ENCODE results near the gene DOCK4. TPM values are rescaled to one million over a fixed set of nuclear protein-coding genes. Genes with fewer than 3 reads are reported as not detected.

DOCK4 gene
- total RNA-seq, 1 experiment from 2014 or later: 4.9 TPM

- no CpG with 5 or more reads among the region's 7 CpGs for WGBS (ENCODE audit: extremely low coverage, insufficient read length, low lambda C conversion rate)
- H2BK20ac ChIP-seq (ENCODE audit: low read depth, low read length, poor library complexity, severe bottlenecking): no peak overlapping the region
- TF ChIP-seq CTCF (conservative IDR thresholded peaks at IDR 0.05): no peak
Observed at GRCh38 chr7:111690364-111691111, 515.7 kb downstream of the DOCK4 start.

More at GRCh38 chr7:111690364-111691111, 515.7 kb downstream of the DOCK4 start:
- Histone ChIP-seq H2AFZ (ENCODE audit: low read length) (no peak overlapping the region), H3K4me2 (ENCODE audit: insufficient read depth, insufficient read length, low read length) (no peak overlapping the region), H4K20me1 (ENCODE audit: control insufficient read depth, insufficient read depth, insufficient read length) (no peaks in the 10 kb centered on the region), H3K4me1 (ENCODE audit: insufficient read depth, low read length) (no peaks in the 10 kb centered on the region), H4K5ac (ENCODE audit: insufficient read length, low read depth, low read length) (no peak overlapping the region), H3K23ac (ENCODE audit: insufficient read length, low read depth, low read length) (no peak overlapping the region), H3T11ph (ENCODE audit: low read length) (no peak overlapping the region), H3K27me3 (ENCODE audit: insufficient read depth, low read length) (no peaks in the 10 kb centered on the region), H2BK12ac (ENCODE audit: insufficient read length, low read depth, low read length) (no peak overlapping the region), H3K56ac (ENCODE audit: insufficient read length, low read depth, low read length) (no peak overlapping the region), H3K9me3 (ENCODE audit: control insufficient read depth, low read depth, low read length) (no peaks in the 10 kb centered on the region), H3K79me1 (ENCODE audit: insufficient read depth, low read depth, low read length, poor library complexity, severe bottlenecking) (no peaks in the 10 kb centered on the region), H2AK5ac (ENCODE audit: insufficient read length, low read length) (no peak overlapping the region), H2BK120ac (ENCODE audit: low read depth, low read length, poor library complexity, severe bottlenecking) (no peak overlapping the region), H3K9ac (ENCODE audit: extremely low read depth, insufficient read length, low read length) (no peak overlapping the region), H2BK15ac (ENCODE audit: low read depth, low read length) (no peak overlapping the region), H3K79me2 (ENCODE audit: insufficient read depth, low read length) (no peaks in the 10 kb centered on the region), H3K27ac (ENCODE audit: insufficient read length, low read depth, low read length) (no peak overlapping the region), H3K18ac (ENCODE audit: insufficient read length, low read depth, low read length) (no peak overlapping the region), H4K91ac (ENCODE audit: insufficient read length, low read depth, low read length) (no peak overlapping the region), H3K4ac (ENCODE audit: low read depth, low read length) (no peak overlapping the region), H4K8ac (replicated peaks; ENCODE audit: insufficient read length, low read depth, low read length) (no peak overlapping the region), H3K14ac (ENCODE audit: insufficient read depth, low read length) (no peak overlapping the region), H2BK5ac (ENCODE audit: insufficient read length, low read length) (no peak overlapping the region), H3K23me2 (ENCODE audit: insufficient read length, low read depth, low read length, poor library complexity, severe bottlenecking) (no peaks in the 10 kb centered on the region)
- no peak overlapping the region for H3K4me3 Mint-ChIP-seq
- DNase-seq: no peak
- H3K36me3 Mint-ChIP-seq (ENCODE audit: insufficient read depth in 1 of 3, low read depth in 3 of 3): no peaks in the 10 kb centered on the region
- no peak overlapping the region for H3K27ac Mint-ChIP-seq
- no peaks in the 10 kb centered on the region for H3K27me3 Mint-ChIP-seq (ENCODE audit: low read depth)
- H3K9me3 Mint-ChIP-seq: no peaks in the 10 kb centered on the region
- H3K4me1 Mint-ChIP-seq: no peaks in the 10 kb centered on the region
